Activated naive CD8-positive, alpha-beta T cell treated with anti-CD3 and anti-CD28 coated beads, Interleukin-2, amount 10 ng/mL, durations not matched to agents 7 days and 5 days (primary cell): ENCODE data around the gene MRPL22. TPM values are rescaled to one million over a fixed set of nuclear protein-coding genes. Genes with fewer than 3 reads are reported as not detected.
"Not testable (repeated sequence)": the region's sequence is repeated elsewhere in the genome, so short reads cannot be mapped to it uniquely, and the experiment has no call there.

Experiments used
- ATAC-seq: fragments of 150-1000 bp; cut with Tn5 transposase; one replicate; pipeline ENCODE4 v1.10.0; 2021; ENCODE audit warnings: low read depth, moderate library complexity
- POLR2A ChIA-PET: fragments of 350-600 bp; sonication (Branson Sonifier 250); formaldehyde crosslinking; loops from one replicate; lab custom pipeline; 2021; ENCODE audit warnings: antibody characterized with exemption; lab: Charles Lee
- DNase-seq: peaks from one replicate; pipeline ENCODE4 v3.0.0; 2021
- H3K27ac Mint-ChIP-seq: one replicate; pipeline ENCODE4 v1.8.0; 2022; ENCODE audit warnings: mild to moderate bottlenecking, mixed read lengths
- H3K27me3 Mint-ChIP-seq: one replicate; pipeline ENCODE4 v1.8.0; 2022; ENCODE audit warnings: mild to moderate bottlenecking, moderate library complexity, mixed read lengths
- H3K36me3 Mint-ChIP-seq: one replicate; pipeline ENCODE4 v1.8.0; 2021; ENCODE audit warnings: mild to moderate bottlenecking, mixed read lengths
- H3K4me1 Mint-ChIP-seq: one replicate; pipeline ENCODE4 v1.8.0; 2021; ENCODE audit warnings: mixed read lengths
- H3K4me3 Mint-ChIP-seq: one replicate; pipeline ENCODE4 v1.8.0; 2022; ENCODE audit warnings: mild to moderate bottlenecking, moderate library complexity, mixed read lengths
- H3K9me3 Mint-ChIP-seq: one replicate; pipeline ENCODE4 v1.8.0; 2021; ENCODE audit warnings: mixed read lengths
- total RNA-seq, 2 experiments: library from RNA; stranded (reverse); gene quantifications; one replicate each; pipeline ENCODE4 v1.2.3, GENCODE V29; 2021

Gene MRPL22
- total RNA-seq, 2 experiments from 2014 or later, result 50.0 to 52.4 TPM

GRCh38 chr5:154949781-154950180, 8.9 kb downstream of the MRPL22 start:
- Mint-ChIP-seq H3K4me3 (no peak overlapping the region), H3K27ac (no peak overlapping the region)

GRCh38 chr5:154956712-154957111, 15.8 kb downstream of the MRPL22 start:
- DNase-seq (no peak), ATAC-seq (no peak)
- H3K9me3 Mint-ChIP-seq, result no peaks in the 10 kb centered on the region
- no peaks in the 10 kb centered on the region for H3K27me3 Mint-ChIP-seq
- H3K4me3 Mint-ChIP-seq, result no peak overlapping the region
- peaks cover 18% of the 10 kb centered on the region for H3K36me3 Mint-ChIP-seq
- no peak overlapping the region for H3K27ac Mint-ChIP-seq
- no peaks in the 10 kb centered on the region for H3K4me1 Mint-ChIP-seq
- POLR2A ChIA-PET, result no interaction called here

More at GRCh38 chr5:154949781-154950180, 8.9 kb downstream of the MRPL22 start:
- Mint-ChIP-seq H3K4me1 (peaks cover 8% of the 10 kb centered on the region), H3K36me3 (peaks cover 9% of the 10 kb centered on the region), H3K27me3 (no peaks in the 10 kb centered on the region), H3K9me3 (no peaks in the 10 kb centered on the region)
- POLR2A ChIA-PET, result no interaction called here
- no peak for DNase-seq
- no peak for ATAC-seq

GRCh38 chr5:154962494-154962893, 21.6 kb downstream of the MRPL22 start:
- POLR2A ChIA-PET, result no interaction called here

GRCh38 chr5:154966081-154966841, 25.4 kb downstream of the MRPL22 start:
- H3K4me3 Mint-ChIP-seq, result no peak overlapping the region
- no peaks in the 10 kb centered on the region for H3K27me3 Mint-ChIP-seq
- no peak for DNase-seq
- peaks cover 8% of the 10 kb centered on the region for H3K4me1 Mint-ChIP-seq
- H3K36me3 Mint-ChIP-seq, result peaks cover 13% of the 10 kb centered on the region
- no peaks in the 10 kb centered on the region for H3K9me3 Mint-ChIP-seq
- POLR2A ChIA-PET, result no interaction called here
- no peak for ATAC-seq
- no peak overlapping the region for H3K27ac Mint-ChIP-seq

More at GRCh38 chr5:154962494-154962893, 21.6 kb downstream of the MRPL22 start:
- ATAC-seq (no peak), DNase-seq (no peak)
- no peaks in the 10 kb centered on the region for H3K9me3 Mint-ChIP-seq
- no peak overlapping the region for H3K27ac Mint-ChIP-seq
- H3K4me1 Mint-ChIP-seq, result peaks cover 7% of the 10 kb centered on the region
- no peak overlapping the region for H3K4me3 Mint-ChIP-seq
- H3K36me3 Mint-ChIP-seq, result peaks cover 20% of the 10 kb centered on the region
- H3K27me3 Mint-ChIP-seq, result no peaks in the 10 kb centered on the region

GRCh38 chr5:154966874-154967273, 26.0 kb downstream of the MRPL22 start:
- DNase-seq, result no peak
- peaks cover 8% of the 10 kb centered on the region for H3K4me1 Mint-ChIP-seq
- POLR2A ChIA-PET, result no interaction called here

GRCh38 chr5:154967421-154968024, 26.6 kb downstream of the MRPL22 start:
- H3K27ac Mint-ChIP-seq, result no peak overlapping the region
- ATAC-seq (no peak), DNase-seq (no peak)
- no peaks in the 10 kb centered on the region for H3K27me3 Mint-ChIP-seq
- H3K4me1 Mint-ChIP-seq, result peaks cover 8% of the 10 kb centered on the region
- H3K36me3 Mint-ChIP-seq, result peaks cover 10% of the 10 kb centered on the region
- H3K9me3 Mint-ChIP-seq, result no peaks in the 10 kb centered on the region
- POLR2A ChIA-PET, result no interaction called here
- no peak overlapping the region for H3K4me3 Mint-ChIP-seq

More at GRCh38 chr5:154966874-154967273, 26.0 kb downstream of the MRPL22 start:
- no peaks in the 10 kb centered on the region for H3K27me3 Mint-ChIP-seq
- no peak for ATAC-seq
- no peak overlapping the region for H3K27ac Mint-ChIP-seq
- peaks cover 13% of the 10 kb centered on the region for H3K36me3 Mint-ChIP-seq
- H3K4me3 Mint-ChIP-seq, result no peak overlapping the region
- H3K9me3 Mint-ChIP-seq, result no peaks in the 10 kb centered on the region

GRCh38 chr5:154968953-154969352, 28.1 kb downstream of the MRPL22 start:
- no peak for ATAC-seq
- Mint-ChIP-seq H3K9me3 (no peaks in the 10 kb centered on the region), H3K27ac (no peak overlapping the region), H3K4me1 (peaks cover 8% of the 10 kb centered on the region), H3K36me3 (peaks cover 6% of the 10 kb centered on the region), H3K27me3 (no peaks in the 10 kb centered on the region), H3K4me3 (no peak overlapping the region)
- DNase-seq, result no peak
- POLR2A ChIA-PET, result no interaction called here

GRCh38 chr5:154970759-154971158, 29.9 kb downstream of the MRPL22 start:
- DNase-seq (no peak), ATAC-seq (no peak)
- no peaks in the 10 kb centered on the region for H3K27me3 Mint-ChIP-seq
- peaks cover 9% of the 10 kb centered on the region for H3K36me3 Mint-ChIP-seq
- no peaks in the 10 kb centered on the region for H3K9me3 Mint-ChIP-seq
- no peak overlapping the region for H3K27ac Mint-ChIP-seq
- peaks cover 3% of the 10 kb centered on the region for H3K4me1 Mint-ChIP-seq
- no peak overlapping the region for H3K4me3 Mint-ChIP-seq
- POLR2A ChIA-PET, result no interaction called here

GRCh38 chr5:154971501-154971900, 30.6 kb downstream of the MRPL22 start:
- DNase-seq (no peak), ATAC-seq (no peak)
- Mint-ChIP-seq H3K36me3 (peaks cover 7% of the 10 kb centered on the region), H3K9me3 (no peaks in the 10 kb centered on the region), H3K27ac (no peak overlapping the region), H3K4me3 (no peak overlapping the region), H3K27me3 (no peaks in the 10 kb centered on the region), H3K4me1 (peaks cover 1% of the 10 kb centered on the region)
- POLR2A ChIA-PET, result no interaction called here

GRCh38 chr5:154972476-154973080, 31.7 kb downstream of the MRPL22 start:
- no peak overlapping the region for H3K27ac Mint-ChIP-seq
- no peak for DNase-seq

GRCh38 chr5:154976082-154976481, 35.2 kb downstream of the MRPL22 start:
- not testable (repeated sequence) for DNase-seq

More at GRCh38 chr5:154972476-154973080, 31.7 kb downstream of the MRPL22 start:
- Mint-ChIP-seq H3K9me3 (no peaks in the 10 kb centered on the region), H3K4me3 (no peak overlapping the region), H3K4me1 (peaks cover 1% of the 10 kb centered on the region), H3K27me3 (no peaks in the 10 kb centered on the region), H3K36me3 (peaks cover 5% of the 10 kb centered on the region)
- no peak for ATAC-seq
- POLR2A ChIA-PET, result no interaction called here

GRCh38 chr5:154977409-154977808, 36.5 kb downstream of the MRPL22 start:
- DNase-seq, result no peak
- Mint-ChIP-seq H3K27me3 (peaks cover 2% of the 10 kb centered on the region), H3K4me3 (no peak overlapping the region), H3K27ac (no peak overlapping the region), H3K36me3 (peaks cover 5% of the 10 kb centered on the region), H3K4me1 (no peaks in the 10 kb centered on the region), H3K9me3 (no peaks in the 10 kb centered on the region)
- POLR2A ChIA-PET, result no interaction called here
- no peak for ATAC-seq

More at GRCh38 chr5:154976082-154976481, 35.2 kb downstream of the MRPL22 start:
- H3K9me3 Mint-ChIP-seq, POLR2A ChIA-PET, H3K36me3 Mint-ChIP-seq, H3K27me3 Mint-ChIP-seq, H3K27ac Mint-ChIP-seq, ATAC-seq, H3K4me1 Mint-ChIP-seq, H3K4me3 Mint-ChIP-seq: not testable (repeated sequence)

- POLR2A ChIA-PET, H3K9me3 Mint-ChIP-seq, H3K36me3 Mint-ChIP-seq, ATAC-seq, DNase-seq, H3K27me3 Mint-ChIP-seq, H3K27ac Mint-ChIP-seq, H3K4me1 Mint-ChIP-seq, H3K4me3 Mint-ChIP-seq: not testable (repeated sequence)
These were observed 37.4 kb downstream of the MRPL22 start for GRCh38 chr5:154978294-154978693.
